Fibroblast of gingiva (primary cell): ENCODE data around the gene CFAP97.
A peak's percentile ranks its signal among the peaks of the same experiment; 100 is the strongest.
"Not testable (repeated sequence)": the region's sequence is repeated elsewhere in the genome, so short reads cannot be mapped to it uniquely, and the experiment has no call there.

Experiments used
- DNase-seq: peaks from one replicate; pipeline ENCODE4 v3.0.0-alpha.2; 2011; ENCODE audit warnings: low read depth

Gene CFAP97

DNA sequence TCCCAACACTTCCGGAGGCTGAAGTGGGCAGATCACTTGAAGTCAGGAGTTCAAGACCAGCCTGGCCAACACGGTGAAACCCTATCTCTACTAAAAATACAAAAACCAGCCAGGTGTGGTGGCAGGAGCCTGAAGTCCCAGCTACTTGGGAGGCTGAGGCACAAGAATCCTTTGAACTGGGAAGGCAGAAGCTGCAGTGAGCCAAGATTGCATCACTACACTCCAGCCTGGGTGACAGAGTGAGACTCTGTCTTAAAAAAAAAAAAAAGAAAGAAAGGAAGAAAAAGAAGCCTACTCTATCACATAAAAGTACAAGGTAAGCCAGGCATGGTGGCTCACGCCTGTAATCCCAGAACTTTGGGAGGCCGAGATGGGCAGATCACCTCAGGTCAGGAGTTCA lies 5.6 kb downstream of the CFAP97 start:
- DNase-seq = not testable (repeated sequence)

DNA sequence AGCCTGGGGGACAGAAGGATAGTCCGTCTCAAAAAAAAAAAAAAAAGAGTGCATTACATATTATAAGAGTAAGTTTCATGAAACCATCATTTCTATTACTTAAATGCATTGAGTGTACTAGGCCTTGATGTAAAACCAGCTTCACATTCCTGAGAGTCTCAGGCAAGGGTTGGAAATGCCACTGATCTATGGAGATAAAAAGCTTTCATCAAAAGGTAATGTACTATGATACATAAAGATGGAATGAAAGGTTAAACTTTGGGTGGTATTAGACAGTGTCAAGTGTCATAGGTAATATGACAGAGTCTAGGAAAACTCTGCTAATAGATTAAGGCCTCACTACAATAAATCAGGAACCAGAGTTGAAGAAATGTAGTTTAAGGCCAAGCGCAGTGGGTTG lies 7.4 kb downstream of the CFAP97 start:
- no peak for DNase-seq

DNA sequence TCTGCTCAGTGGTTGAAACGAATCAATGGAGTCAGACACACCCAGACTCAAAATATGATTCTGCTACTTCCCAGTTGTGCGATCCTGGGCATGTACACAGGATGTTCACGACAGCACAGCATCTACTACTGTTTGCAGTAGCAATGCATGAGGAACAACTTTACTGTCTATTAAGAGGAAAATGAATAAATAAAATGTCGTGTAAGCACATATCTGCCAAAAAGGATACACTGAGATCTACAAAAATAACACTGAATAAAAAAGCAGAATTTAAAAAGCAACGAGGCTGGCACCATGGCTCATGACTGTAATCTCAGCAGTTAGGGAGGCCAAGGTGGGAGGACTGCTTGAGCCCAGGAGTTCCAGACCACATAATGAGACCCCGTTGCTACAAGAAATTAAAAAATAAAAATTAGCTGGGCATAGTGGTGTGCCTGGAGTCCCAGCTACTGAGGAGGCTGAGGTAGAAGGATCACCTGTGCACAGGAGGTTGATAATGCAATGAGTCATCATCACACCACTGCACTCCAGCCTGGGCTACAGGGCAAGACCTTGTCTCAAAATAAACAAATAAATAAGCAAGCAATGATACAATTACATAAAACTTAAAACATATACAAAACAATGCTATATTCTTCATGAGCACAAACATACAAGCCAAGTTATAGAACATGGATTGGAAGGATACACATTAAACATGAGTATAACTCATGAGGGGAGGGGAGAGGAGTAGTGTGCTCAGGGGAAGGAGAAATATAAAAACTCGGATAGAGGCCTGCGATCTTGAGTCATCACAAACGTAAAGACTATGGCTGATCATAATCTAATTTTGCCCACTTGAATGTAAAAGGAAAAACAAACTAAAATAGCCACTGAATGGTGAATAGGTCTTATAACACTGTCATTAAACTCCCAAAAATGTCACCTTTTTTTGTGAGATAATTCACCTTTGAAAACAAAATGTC lies 8.6 kb downstream of the CFAP97 start:
- no peak for DNase-seq

DNA sequence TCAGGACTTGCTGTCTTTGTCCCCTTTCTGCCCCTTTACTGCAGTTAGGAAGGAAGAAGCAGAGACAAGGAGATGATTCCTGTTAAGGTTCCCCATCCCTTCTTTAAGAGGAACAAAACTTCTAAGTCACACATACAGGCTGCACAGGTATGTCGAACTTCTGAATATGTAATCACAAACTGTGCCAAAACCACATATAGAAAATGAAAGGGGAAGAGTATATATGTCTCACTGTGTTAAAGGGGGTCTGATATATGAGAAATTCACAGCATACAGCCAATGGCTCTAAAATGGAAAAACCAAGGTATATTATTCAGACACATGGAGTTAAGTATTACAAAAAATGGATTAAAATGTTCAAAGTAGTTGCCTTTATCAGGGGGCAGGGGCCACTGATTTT lies 11.7 kb downstream of the CFAP97 start:
- no peak for DNase-seq

DNA sequence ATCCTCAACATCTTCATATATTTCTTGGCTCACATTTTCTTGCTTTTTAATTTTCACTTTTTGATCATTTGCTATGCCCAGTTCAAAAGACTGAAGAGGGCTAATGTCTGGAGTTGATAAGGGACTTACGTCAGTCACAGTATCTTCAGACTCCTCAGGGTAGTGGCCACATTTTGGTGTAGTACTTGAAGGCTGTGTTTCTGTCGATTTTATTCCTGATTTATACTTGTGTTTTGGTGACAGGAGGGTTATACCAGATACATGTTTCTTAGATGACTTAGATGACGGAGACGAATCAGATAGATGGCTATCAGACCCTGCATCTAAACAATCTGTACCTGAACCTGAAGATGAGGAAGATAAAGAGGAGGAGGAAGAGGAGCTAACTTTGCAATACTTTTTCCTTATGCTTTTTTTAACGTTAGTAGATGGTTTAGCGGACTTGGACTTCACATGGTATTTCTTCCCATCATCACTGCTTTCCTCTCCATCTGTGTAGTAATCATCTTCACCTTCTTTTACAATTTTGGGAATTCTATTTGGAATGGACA lies 13.4 kb downstream of the CFAP97 start:
- DNase-seq = no peak

DNA sequence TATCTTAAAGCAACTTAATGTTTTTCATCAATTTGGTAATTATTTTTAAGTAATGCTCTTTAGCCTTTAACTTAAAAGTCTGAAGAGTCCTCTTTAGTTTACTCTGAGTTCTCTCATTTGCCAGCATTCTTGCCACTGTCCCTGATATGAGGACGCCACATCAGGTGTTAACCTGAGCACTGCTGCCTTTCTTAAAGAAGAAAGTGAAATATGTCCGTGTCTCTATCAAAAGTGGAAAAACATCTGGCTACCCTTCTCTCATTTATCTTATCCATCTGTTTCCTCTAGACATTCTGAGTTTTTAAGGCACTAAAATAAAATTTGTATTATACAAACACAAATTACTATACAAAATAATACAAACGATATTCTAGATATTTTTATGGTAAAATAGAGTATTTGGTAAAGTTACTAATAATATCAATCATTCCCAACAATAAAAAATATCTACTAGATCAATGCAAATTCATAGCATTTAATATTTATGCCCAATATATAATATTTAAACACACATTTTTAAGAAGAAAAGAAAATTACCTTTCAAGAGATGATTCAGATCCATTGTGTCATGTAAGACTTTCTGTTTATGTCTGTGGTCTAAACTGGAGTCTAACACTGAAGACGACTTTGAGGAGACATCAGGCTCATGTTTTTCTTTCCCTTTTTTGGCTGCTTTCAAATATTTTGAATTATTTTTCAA lies 14.0 kb downstream of the CFAP97 start:
- DNase-seq = no peak

DNA sequence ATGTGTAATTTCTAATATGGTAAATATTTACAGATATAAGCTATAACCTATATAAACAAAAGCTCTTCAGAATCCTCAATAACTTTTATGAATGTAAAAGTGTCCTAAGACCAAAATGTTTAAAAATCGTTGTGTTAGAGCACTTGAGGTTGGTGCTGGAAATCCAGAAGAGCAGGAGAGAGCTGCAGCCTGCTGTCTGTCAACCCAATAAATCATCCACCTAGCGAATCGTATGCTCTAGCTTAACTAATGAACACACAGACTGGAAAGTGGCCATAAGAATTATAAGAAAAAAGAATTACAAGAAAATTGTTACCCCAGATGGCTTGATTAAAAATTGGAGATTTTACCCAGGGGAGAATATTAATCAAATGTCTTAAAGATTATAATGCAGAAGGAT lies 17.0 kb downstream of the CFAP97 start:
- no peak for DNase-seq

DNA sequence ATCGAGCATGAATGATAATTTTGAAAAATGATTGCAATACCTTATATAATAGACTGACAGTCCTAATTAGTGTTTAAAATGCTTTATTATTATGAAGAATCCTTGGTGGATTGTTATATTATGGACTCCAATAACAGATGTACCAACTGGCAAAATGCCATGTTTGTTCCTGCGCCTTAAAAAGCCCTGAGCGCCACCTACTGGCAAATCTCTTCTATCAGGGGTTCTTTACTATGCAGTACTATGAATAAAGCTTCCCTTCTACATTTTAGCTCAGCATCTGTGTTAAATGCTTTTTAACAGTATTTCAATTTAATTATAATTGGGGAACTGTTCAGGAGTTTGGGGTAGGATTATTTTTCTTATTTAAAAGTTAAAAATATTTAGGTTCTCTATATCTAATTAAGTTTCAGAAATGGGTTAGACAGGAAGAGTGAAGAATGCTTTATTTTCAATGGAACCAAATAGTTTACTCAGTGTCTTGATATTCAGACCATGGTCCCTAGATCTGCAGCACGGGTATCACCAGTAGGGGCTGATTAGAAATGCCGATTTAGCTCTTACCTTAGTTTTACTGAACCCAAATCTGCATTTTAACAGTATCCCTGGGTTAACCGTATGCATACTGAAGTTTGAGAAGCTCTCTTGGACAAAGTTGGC lies 20.0 kb downstream of the CFAP97 start:
- peak; percentile 86 for DNase-seq

DNA sequence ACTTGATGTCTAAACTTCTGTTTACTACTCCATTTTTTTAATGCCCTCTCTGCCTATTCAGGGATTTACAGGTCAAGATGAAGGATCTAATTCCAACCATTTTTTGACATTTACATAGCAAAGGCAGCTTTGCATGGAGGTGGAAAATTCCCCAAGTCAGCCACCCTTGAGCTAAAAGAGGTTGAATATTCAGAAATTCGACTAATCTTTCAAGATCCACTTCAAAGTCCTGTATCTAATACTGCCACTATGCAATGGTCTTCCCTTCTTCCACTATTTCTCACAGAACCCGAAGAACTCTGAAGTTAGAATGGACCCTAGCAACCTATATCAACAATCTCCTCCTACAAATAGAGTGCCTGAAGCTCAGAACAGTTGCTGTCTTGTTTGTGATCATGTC lies 21.6 kb downstream of the CFAP97 start:
- DNase-seq = no peak

DNA sequence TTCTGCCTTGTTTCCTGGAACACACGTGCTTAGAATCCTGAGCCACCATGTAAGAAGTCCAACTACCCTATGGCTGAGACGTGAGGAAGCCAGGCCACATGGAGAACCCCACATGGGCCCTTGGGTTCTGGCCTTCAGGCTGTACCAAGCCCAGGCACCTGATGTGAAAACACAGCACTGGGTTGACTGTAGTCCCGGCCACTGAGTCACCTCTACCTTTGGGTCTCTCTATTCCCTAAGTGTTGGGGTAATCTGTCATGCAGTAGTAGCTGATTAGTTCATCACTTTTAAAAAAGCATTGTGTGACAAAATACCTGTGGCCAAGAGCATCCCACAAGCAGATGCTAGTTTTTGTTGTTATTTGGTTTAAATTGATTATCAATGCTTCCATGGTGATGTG lies 24.3 kb downstream of the CFAP97 start:
- DNase-seq = no peak

DNA sequence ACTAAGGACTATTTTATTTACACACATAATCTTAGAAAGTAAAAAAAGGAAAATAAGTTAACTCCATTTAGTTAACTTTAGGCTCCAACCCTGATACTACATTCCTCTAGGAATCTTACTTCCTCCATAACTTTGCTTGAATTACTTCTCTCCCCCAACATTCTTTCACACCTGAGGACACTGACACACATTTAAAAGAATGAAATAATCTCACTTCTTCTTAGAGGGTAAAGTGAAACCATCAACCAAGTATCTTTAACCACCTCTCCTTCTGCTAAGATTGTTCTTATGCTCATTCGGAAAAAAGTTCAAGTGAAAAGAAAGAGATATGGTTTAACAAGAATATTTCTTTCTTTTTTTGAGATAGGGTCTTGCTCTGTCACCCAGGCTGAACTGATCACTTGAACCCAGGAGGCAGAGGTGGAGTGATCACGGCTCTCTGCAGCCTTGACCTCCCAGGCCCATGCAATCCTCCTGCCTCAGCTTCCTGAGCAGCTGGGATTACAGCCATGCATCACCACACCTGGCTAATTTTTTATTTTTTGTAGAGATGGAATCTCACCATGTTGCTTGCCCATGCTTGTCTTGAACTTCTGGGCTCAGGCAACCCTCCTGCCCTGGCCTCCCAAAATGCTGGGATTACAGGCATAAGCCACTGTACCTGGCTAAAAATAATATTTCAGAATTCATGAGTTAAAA lies 32.3 kb downstream of the CFAP97 start:
- DNase-seq = no peak

DNA sequence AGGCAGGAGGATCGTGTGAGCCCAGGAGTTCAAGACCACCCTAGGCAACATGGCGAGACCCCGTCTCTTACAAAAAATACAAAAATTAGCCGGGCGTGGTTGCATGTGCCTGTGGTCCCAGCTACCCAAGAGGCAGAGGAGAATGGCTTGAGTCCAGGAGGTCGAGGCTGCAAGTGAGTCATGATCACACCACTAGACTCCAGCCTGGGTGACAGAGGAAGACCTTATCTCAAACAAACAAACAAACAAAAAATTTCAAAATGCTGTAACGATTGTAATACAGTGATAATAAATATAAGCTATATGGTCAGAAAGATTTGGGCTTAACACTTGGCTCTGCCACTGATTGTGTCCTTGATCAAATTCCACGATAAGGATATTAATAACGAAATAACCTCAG lies 36.6 kb downstream of the CFAP97 start:
- DNase-seq = no peak

DNA sequence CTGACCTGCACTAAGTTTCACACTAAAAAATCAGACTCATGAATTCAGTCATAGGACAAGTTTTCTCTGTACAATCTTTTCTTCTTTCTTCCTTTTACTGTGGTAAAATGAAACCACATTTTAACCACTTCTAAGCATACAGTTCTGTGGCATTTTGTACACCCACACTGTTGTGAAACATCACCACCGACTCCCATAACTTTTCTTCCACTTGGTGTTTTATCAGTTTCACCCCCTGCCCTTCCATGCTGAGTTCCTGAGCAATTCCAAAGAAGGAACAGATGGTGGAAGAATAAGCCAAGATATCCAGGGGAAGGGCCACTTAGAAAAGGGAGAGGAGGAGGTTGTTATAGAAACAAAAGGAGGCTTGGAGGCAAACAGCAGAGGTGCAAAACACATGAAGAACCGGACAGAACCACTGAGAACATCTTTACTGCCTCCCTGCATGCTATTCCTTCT lies 38.2 kb downstream of the CFAP97 start:
- peak; percentile 45 for DNase-seq

DNA sequence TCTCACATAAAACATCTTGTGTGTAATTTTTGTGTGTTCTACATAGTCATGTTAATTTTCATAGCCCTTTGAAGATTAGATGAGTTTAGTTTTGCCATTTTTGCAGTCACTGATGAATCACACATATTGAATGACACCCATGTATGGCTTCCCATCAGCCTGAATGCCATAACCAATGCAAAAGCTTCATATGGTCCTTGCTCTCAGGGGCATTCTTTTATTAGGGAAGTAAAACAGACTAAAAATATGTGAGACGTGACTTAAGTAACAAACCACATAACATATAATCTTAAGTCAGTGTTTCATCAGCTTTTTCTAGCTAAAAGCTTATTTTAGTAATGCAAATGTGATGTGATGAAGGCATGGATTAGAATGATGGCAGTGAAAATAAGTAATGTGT lies 52.5 kb downstream of the CFAP97 start:
- DNase-seq = no peak

DNA sequence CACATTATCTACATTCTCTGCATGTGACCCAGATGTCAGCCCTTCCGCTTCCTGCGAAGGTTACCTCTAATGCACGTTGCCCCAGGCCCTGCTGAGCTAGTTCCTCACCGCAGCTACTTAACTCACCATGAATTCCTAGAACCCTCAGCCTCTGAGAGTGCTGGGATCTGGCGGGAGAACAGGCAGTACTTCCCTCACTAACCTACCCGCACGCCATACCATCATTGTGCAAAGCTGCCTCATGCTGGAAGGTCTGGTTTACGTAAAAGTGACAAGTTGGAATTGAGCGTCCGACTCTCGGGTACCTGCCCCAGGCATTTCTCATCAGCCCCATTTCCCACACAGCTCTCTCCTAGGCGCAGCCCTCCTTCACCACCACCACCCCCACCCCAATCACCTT lies 54.4 kb downstream of the CFAP97 start:
- no peak for DNase-seq

DNA sequence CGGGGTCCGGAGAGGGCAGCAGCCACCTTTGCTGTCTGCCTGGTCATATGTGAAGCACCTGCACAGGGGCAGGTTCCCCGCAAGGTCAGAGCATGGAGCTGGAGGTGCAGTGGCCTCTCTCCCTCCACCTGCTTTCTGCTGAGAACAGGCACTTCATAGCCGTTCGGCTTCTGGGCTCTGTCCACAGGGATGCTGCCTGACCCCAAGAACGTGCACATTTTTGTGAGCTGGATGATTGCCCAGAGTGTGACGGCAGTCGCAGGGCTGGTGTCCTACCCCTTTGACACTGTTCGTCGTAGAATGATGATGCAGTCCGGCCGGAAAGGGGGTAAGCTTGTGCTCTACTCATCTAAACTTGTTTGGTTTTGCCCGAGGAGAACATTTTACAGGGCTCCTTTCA lies 58.2 kb downstream of the CFAP97 start:
- no peak for DNase-seq

DNA sequence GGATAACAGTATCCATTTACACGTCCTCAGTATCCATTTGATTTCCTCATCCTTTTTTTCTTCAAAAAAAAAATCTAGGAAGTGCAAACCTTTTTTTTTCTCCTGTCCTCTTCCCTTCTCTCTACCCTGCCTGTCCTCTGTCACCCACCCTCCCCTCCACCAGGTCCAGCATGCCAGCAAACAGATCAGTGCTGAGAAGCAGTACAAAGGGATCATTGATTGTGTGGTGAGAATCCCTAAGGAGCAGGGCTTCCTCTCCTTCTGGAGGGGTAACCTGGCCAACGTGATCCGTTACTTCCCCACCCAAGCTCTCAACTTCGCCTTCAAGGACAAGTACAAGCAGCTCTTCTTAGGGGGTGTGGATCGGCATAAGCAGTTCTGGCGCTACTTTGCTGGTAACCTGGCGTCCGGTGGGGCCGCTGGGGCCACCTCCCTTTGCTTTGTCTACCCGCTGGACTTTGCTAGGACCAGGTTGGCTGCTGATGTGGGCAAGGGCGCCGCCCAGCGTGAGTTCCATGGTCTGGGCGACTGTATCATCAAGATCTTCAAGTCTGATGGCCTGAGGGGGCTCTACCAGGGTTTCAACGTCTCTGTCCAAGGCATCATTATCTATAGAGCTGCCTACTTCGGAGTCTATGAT lies 59.1 kb downstream of the CFAP97 start:
- DNase-seq = no peak

DNA sequence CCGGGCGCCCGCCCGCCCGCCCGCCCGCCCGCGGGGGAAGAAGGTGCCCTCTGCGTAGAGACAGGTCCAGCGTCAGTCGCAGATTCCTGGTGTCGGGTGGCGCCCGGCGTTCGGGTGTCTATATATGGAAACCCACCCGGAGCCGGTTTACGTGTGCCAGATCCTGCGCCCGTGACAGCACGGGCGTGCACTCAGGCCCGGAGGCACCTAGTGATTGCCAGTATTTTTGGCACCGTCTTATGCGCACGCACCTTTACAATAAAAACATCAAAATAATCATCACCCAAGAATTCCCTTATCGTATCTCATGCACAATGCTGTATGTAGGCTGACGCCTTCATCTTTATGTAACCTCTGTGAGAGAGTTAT lies 60.2 kb downstream of the CFAP97 start:
- DNase-seq = no peak

DNA sequence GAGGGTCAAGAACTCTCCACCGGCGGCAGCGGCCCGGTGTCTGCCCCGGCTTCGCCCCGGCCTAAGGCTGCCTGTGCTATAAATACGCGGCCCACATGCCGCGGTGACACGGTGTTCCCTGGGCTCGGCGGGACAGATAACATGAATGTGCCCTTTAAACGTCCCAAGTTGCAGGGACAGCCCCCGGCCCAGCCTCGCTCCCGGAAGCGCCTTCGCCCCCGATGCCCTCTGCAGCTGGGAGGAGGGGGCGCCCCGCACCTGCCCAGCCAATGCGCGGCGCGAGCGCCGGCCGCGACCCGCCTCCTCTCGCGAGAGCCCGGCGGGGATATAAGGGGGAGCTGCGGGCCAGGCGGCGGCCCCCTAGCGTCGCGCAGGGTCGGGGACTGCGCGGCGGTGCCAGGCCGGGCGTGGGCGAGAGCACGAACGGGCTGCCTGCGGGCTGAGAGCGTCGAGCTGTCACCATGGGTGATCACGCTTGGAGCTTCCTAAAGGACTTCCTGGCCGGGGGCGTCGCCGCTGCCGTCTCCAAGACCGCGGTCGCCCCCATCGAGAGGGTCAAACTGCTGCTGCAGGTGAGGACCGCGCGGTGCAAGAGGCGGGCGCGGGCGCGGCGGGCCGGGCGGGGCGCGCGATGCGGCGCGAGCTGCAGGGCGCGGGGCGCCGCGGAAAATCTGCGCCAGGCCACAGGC lies 60.7 kb downstream of the CFAP97 start, which contains the start of gene SLC25A4:
TSS of gene SLC25A4 (plus strand) at position 355 of the 689 bp plus-strand sequence. CDS start at position 462, 107 bp downstream.
- DNase-seq = peak; percentile 66

DNA sequence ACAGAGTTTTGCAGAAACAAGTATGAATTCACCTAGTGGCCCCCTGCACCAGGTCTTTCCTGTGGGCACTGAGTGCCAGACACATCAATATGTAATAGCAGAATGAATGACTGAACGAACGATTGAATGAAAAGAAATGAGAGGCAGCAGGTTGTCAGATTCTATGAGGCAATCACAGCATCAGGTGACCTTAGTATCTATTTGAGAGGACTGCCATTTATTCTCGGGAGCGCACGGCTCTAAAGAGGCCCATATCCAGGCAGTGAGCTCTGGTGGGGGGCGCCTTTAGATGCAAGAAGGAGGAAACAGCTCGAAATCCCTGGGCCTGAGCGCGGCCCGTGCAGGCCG lies 61.3 kb downstream of the CFAP97 start:
- DNase-seq = no peak

DNA sequence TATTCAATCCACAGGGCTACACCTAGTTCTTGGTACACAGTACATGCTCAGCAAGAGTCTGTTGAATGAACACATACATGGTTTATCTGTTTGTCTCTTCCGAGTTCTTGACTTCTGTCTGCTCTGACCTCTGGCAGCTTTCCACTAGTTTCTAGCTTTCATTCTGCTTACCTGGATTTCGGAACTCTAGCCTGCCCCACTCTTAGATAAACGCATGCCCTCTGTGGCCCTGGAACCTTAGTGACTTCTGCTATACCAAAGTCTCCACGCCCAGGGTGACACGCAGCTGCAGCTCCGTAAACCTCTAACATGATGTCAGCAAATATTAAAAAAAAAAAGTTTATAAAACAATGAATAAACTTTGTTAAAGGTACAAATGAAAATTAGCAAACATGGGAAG lies 62.0 kb downstream of the CFAP97 start:
- no peak for DNase-seq
